ENCODE measurements around the gene KLC1. TPM values are rescaled to one million over a fixed set of nuclear protein-coding genes. Genes with fewer than 3 reads are reported as not detected.

KLC1 gene
- total RNA-seq, 1 experiment from 2014 or later: 121 TPM

DNA sequence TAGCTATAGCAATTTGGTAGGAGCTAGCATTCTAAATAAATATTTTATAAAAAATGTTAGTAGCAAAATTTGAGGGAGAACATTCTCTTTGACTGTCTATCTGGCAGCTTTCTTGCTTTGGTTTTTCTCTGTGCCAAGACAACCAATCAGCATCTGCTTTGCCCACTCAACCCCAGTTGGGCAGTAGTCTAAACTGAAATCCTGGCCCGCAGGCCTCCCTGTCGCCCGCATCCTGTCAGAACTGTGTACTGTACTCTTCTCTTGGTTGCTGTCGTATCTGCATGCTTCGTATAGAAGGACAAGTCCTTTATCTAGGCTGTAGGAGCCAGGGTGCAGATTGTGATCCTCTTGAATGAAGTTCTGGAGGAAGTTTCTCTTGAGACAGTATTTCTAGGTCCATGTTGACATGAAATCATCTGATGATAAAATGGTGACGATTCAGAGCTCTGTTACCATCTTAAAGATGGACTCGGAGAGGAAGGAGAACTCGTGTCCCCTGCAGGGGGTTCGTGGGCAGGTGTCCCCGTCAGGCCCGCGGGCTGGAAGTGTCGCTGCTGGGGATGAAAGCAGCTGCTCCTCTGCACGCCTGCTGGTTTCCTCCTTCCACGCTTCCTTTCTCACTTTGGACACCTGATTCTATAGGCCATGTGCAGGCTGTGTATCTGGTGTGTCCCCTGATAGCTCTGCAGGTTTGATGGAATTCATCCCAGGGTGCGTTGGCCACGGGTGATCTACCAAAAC is 51.6 kb downstream of the KLC1 start:
- ChIA-PET RAD21 (ENCODE audit: low non-redundant PET in 1 of 2, low total read pairs in 2 of 2, uncharacterized antibody in 2 of 2, unreplicated experiment in 2 of 2) (no interaction called here), POLR2A (no interaction called here), CTCF (interaction anchor here (1.0 kb wide), 1 partner anchor 16 kb away, joined by 3 read pairs; no protein-coding TSS in a partner anchor)
- no peak for DNase-seq (ENCODE audit: low read depth, low spot score)
- Histone ChIP-seq H3K4me1 (ENCODE audit: control insufficient read depth in 1 of 2, insufficient read depth in 2 of 2, low read length in 2 of 2) (no peaks in the 10 kb centered on the region), H3K9me3 (ENCODE audit: control insufficient read depth in 1 of 2, insufficient read depth in 1 of 2, low read depth in 1 of 2, low read length in 2 of 2) (no peaks in the 10 kb centered on the region), H3K27me3 (ENCODE audit: insufficient read depth, low read length) (no peaks in the 10 kb centered on the region), H3K27ac (ENCODE audit: low read depth, low read length) (no peak overlapping the region), H3K4me2 (ENCODE audit: low read length) (no peak overlapping the region), H3K79me2 (ENCODE audit: insufficient read depth, low read length) (peaks cover 11% of the 10 kb centered on the region; the same call in 1 of the 2 replicates), H4K20me1 (ENCODE audit: insufficient read depth) (peaks cover under 1% of the 10 kb centered on the region; the same call in 1 of the 2 replicates), H2AFZ (ENCODE audit: low read depth, low read length, poor library complexity, severe bottlenecking) (no peak overlapping the region), H3K4me3 (replicated peaks in 1 of 2; ENCODE audit: low read depth in 1 of 2, low read length in 2 of 2) (no peak overlapping the region), H3K9ac (ENCODE audit: low read length) (no peak overlapping the region), H3K9me2 (ENCODE audit: insufficient read depth) (no peaks in the 10 kb centered on the region), H3K36me3 (ENCODE audit: control insufficient read depth in 1 of 2, insufficient read depth in 2 of 2, low read length in 2 of 2) (peaks cover 49 to 53% of the 10 kb centered on the region in 2 experiments; a peak in 3 of 4 replicates)
- ATAC-seq: no peak
- intact Hi-C loops (cut with micrococcal nuclease): no loop called here
- no TSS peak for BruUV-seq (replicated peaks)
- no peak for TF ChIP-seq POLR2A (IDR thresholded peaks at IDR 0.05; ENCODE audit: borderline replicate concordance, extremely low read depth, insufficient read depth, insufficient read length)
- no peak for TF ChIP-seq ELF1 (IDR thresholded peaks at IDR 0.05; ENCODE audit: borderline replicate concordance, low read depth)
- no peak for TF ChIP-seq MAX (IDR thresholded peaks at IDR 0.05)
- no peak for TF ChIP-seq SRF (IDR thresholded peaks at IDR 0.05; ENCODE audit: low read depth)
- no peak for TF ChIP-seq RAD21 (IDR thresholded peaks at IDR 0.05; ENCODE audit: low read depth)
- no peak for TF ChIP-seq EZH2 (IDR thresholded peaks at IDR 0.05)
- TF ChIP-seq, protein P1, sequence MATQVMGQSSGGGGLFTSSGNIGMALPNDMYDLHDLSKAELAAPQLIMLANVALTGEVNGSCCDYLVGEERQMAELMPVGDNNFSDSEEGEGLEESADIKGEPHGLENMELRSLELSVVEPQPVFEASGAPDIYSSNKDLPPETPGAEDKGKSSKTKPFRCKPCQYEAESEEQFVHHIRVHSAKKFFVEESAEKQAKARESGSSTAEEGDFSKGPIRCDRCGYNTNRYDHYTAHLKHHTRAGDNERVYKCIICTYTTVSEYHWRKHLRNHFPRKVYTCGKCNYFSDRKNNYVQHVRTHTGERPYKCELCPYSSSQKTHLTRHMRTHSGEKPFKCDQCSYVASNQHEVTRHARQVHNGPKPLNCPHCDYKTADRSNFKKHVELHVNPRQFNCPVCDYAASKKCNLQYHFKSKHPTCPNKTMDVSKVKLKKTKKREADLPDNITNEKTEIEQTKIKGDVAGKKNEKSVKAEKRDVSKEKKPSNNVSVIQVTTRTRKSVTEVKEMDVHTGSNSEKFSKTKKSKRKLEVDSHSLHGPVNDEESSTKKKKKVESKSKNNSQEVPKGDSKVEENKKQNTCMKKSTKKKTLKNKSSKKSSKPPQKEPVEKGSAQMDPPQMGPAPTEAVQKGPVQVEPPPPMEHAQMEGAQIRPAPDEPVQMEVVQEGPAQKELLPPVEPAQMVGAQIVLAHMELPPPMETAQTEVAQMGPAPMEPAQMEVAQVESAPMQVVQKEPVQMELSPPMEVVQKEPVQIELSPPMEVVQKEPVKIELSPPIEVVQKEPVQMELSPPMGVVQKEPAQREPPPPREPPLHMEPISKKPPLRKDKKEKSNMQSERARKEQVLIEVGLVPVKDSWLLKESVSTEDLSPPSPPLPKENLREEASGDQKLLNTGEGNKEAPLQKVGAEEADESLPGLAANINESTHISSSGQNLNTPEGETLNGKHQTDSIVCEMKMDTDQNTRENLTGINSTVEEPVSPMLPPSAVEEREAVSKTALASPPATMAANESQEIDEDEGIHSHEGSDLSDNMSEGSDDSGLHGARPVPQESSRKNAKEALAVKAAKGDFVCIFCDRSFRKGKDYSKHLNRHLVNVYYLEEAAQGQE (IDR thresholded peaks at IDR 0.05; ENCODE audit: low read depth): no peak
- TF ChIP-seq EGR1 (IDR thresholded peaks at IDR 0.05; ENCODE audit: low read depth): no peak
- no peak for TF ChIP-seq SIN3A (IDR thresholded peaks at IDR 0.05; ENCODE audit: low read depth)

Data from HCT116 (cell line).